GM10266 (cell line): Measurements from ENCODE around the gene PSAPL1.

Source experiments
- DNase-seq: peaks from one replicate; pipeline ENCODE4 v3.0.0; 2012; ENCODE audit errors: extremely low spot score
- CTCF ChIP-seq: IDR thresholded peaks from 2 replicates; pipeline ENCODE4 v1.5.1; 2012; ENCODE audit warnings: mild to moderate bottlenecking, low read depth; ENCODE audit not compliant: control insufficient read depth, insufficient read depth; ENCODE audit errors: missing control alignments

PSAPL1 gene

GRCh38 chr4:7396186-7396910 lies 38.4 kb downstream of the PSAPL1 start:
- DNase-seq = no peak
- TF ChIP-seq CTCF = no peak

GRCh38 chr4:7395645-7396044 lies 39.1 kb downstream of the PSAPL1 start:
- no peak for TF ChIP-seq CTCF
- no peak for DNase-seq

GRCh38 chr4:7394681-7395451 lies 39.9 kb downstream of the PSAPL1 start:
- DNase-seq = no peak
- no peak for TF ChIP-seq CTCF

- DNase-seq = no peak
- TF ChIP-seq CTCF = no peak
These were observed 40.8 kb downstream of the PSAPL1 start for GRCh38 chr4:7393601-7394575.

- DNase-seq = no peak
- no peak for TF ChIP-seq CTCF
These were observed 42.0 kb downstream of the PSAPL1 start for GRCh38 chr4:7392438-7393421.
